Left ventricle myocardium inferior (tissue), 1 donor: Measurements from ENCODE around the gene FILIP1L. TPM values are rescaled to one million over a fixed set of nuclear protein-coding genes. Genes with fewer than 3 reads are reported as not detected.
A peak's percentile ranks its signal among the peaks of the same experiment; 100 is the strongest.
"Not testable (repeated sequence)": the region's sequence is repeated elsewhere in the genome, so short reads cannot be mapped to it uniquely, and the experiment has no call there.

Source experiments
- DNase-seq: peaks from one replicate; pipeline ENCODE4 v3.0.0-alpha.2; 2020
- H3K27ac ChIP-seq: fragments of 200-600 bp; replicated peaks from 2 replicates; pipeline ENCODE4 v1.8.0; 2021
- H3K27me3 ChIP-seq: fragments of 200-600 bp; 2 replicates; pipeline ENCODE4 v1.8.0; 2021; ENCODE audit warnings: low read depth
- H3K36me3 ChIP-seq: fragments of 200-600 bp; 2 replicates; pipeline ENCODE4 v1.8.0; 2021
- H3K4me1 ChIP-seq: fragments of 200-600 bp; 2 replicates; pipeline ENCODE4 v1.8.0; 2021
- H3K4me3 ChIP-seq: fragments of 200-600 bp; 2 replicates; pipeline ENCODE4 v1.8.0; 2021; ENCODE audit warnings: mild to moderate bottlenecking, moderate library complexity
- H3K9me3 ChIP-seq: fragments of 200-600 bp; replicated peaks from 2 replicates; pipeline ENCODE4 v1.8.0; 2021
- intact Hi-C: fragments of 100-400 bp; cut with micrococcal nuclease; formaldehyde crosslinking; loops from one replicate; pipeline ENCODE4 v1.11.0; 2022
- total RNA-seq: library from RNA; stranded (reverse); fragmentation: NEBNext Ultra II Directional; extraction: Animal tissue kit (Norgen Biotek cat#: 25700); gene quantifications from one replicate; pipeline ENCODE4 v1.2.1, GENCODE V29; 2021
- TF ChIP-seq, protein P1 (sequence below): fragments of 200-600 bp; IDR thresholded peaks from 2 replicates; pipeline ENCODE4 v1.8.0; 2021; ENCODE audit warnings: antibody characterized with exemption, mild to moderate bottlenecking, borderline replicate concordance
- donor health status: DM: no; HTN: yes; CAD: no; lungs with severe emphysema.

The FILIP1L gene
- total RNA-seq, 1 donor from 2014 or later = 84.9 TPM

DNA sequence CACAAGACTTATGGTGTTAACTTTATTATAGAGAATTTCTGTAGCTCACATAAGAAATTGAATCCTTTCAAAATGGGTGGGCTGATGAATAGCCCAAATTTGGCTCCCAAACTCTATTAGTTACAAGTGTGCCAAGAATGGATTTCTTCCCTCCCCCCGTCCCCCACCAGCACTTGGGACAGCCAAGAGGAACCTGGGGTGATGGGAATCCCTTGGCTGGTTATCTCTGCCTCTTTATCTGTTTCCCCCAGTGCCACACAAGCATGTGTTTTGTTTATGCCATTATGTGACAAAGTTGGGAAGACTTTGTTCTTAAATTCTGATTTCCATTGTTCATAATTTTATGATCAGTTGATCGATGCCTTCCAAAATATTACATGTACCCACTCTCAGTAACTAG lies 268.3 kb downstream of the FILIP1L start:
- Histone ChIP-seq H3K9me3 (peaks cover 11% of the 10 kb centered on the region), H3K4me1 (peaks cover 77% of the 10 kb centered on the region), H3K27me3 (no peaks in the 10 kb centered on the region), H3K4me3 (no peak overlapping the region), H3K27ac (peak overlapping the region; percentile 75), H3K36me3 (peaks cover 27% of the 10 kb centered on the region)
- DNase-seq = no peak
- intact Hi-C loops = loop anchor here (10.0 kb wide), 1 partner anchor 99 kb away; no protein-coding TSS in a partner anchor
- TF ChIP-seq, protein P1, sequence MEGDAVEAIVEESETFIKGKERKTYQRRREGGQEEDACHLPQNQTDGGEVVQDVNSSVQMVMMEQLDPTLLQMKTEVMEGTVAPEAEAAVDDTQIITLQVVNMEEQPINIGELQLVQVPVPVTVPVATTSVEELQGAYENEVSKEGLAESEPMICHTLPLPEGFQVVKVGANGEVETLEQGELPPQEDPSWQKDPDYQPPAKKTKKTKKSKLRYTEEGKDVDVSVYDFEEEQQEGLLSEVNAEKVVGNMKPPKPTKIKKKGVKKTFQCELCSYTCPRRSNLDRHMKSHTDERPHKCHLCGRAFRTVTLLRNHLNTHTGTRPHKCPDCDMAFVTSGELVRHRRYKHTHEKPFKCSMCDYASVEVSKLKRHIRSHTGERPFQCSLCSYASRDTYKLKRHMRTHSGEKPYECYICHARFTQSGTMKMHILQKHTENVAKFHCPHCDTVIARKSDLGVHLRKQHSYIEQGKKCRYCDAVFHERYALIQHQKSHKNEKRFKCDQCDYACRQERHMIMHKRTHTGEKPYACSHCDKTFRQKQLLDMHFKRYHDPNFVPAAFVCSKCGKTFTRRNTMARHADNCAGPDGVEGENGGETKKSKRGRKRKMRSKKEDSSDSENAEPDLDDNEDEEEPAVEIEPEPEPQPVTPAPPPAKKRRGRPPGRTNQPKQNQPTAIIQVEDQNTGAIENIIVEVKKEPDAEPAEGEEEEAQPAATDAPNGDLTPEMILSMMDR = no peak

DNA sequence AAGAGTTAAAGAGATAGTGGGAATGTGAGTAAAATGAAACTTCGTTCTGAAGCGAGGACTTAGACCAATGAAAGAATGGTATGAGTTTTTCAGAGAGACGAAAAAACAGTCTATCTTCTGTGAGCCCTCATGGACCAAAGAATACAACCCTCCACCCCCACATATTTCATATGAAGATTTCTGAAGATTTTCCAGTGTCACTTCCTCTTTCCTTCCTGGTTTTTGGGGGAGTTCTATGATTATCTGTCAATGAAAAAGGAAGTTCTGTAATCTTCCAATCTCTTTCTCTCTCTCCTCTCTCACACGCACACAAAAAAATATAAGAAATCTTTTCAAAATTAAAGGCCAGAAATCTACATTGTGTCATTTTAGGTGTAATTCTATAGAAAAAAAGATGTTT lies 269.0 kb downstream of the FILIP1L start:
- H3K27ac ChIP-seq = peak overlapping the region; percentile 75
- H3K4me3 ChIP-seq = peak overlapping the region; percentile 10
- DNase-seq = no peak
- intact Hi-C loops = loop anchor here (10.0 kb wide), 1 partner anchor 99 kb away; no protein-coding TSS in a partner anchor
- TF ChIP-seq, protein P1 = no peak
- peaks cover 21% of the 10 kb centered on the region for H3K36me3 ChIP-seq
- peaks cover 11% of the 10 kb centered on the region for H3K9me3 ChIP-seq
- H3K27me3 ChIP-seq = no peaks in the 10 kb centered on the region
- peaks cover 73% of the 10 kb centered on the region for H3K4me1 ChIP-seq

DNA sequence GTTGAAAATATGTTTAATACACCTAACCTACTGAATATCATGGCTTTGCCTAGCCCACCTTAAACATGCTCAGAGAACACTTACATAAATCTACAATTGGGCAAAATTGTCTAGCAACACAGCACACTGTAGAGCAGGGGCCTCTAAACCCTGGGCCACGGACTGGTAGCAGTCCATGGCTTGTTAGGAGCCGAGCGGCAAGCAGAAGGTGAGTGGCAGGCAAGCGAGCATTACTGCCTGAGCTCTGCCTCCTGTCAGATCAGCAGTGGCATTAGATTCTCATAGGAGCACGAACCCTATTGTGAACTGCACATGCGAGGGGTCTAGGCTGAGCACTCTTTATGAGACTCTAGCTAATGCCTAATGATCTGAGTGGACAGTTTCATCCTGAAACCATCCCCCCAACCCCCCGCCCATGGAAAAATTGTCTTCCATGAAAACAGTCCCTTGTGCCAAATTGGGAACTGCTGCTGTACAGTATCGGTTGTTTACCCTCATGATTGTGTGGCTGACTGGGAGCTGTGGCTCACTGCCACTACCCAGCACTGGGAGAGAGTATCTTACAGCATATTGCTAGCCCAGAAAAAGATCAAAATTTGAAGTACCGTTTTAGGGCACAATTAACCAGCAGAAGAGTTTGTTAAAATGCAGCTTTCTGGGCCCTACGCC lies 270.6 kb downstream of the FILIP1L start:
- Histone ChIP-seq H3K36me3 (peaks cover 6% of the 10 kb centered on the region), H3K9me3 (no peaks in the 10 kb centered on the region), H3K4me3 (peak overlapping the region; percentile 1), H3K27ac (peak overlapping the region; percentile 75), H3K4me1 (peaks cover 61% of the 10 kb centered on the region), H3K27me3 (no peaks in the 10 kb centered on the region)
- TF ChIP-seq, protein P1 = no peak
- DNase-seq = no peak
- intact Hi-C loops = loop anchor here (2.0 to 10.0 kb wide), 3 partner anchors 101 to 411 kb away; no protein-coding TSS in a partner anchor

DNA sequence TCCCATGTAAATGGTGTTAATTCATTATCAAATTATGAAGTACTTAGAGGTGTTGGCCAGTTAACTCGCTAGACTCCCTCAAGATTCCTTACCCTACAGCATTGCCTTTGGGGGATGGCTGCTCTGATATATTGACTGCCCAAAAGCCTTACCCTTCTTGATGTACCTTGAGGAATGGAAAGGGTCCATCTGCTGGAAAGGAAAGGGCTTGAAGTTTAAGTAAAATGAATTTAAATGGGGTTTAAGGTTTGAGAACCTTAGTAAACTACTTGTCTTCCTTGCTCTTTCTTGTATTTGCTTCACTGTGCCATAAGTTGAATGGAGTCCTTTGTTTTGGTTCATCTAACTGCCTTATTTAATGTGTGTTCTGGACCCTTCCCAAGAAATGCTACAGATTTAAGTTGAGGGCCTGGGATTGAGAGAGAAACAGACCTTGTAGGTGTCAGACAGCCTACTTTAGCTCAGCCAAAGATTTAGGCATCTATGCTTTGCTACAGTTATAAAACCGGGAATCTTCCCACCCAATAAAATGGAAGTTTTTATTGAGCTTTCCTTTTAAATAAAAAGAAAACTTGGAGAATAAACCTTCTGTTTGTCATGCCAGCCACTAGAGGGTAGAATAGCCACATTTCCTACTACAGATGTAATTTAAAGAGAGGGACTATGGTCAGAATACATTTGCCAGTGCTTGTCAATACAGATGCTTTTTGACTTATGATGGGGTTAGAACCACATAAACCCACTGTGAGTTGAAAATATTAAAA lies 271.3 kb downstream of the FILIP1L start:
- H3K27ac ChIP-seq = peak overlapping the region; percentile 75
- H3K4me1 ChIP-seq = peaks cover 54% of the 10 kb centered on the region
- TF ChIP-seq, protein P1 = peak; percentile 82
- H3K9me3 ChIP-seq = no peaks in the 10 kb centered on the region
- no peak for DNase-seq
- intact Hi-C loops = loop anchor here (2.0 to 10.0 kb wide), 3 partner anchors 102 to 412 kb away; no protein-coding TSS in a partner anchor
- peak overlapping the region; percentile 1 for H3K4me3 ChIP-seq
- no peaks in the 10 kb centered on the region for H3K36me3 ChIP-seq
- no peaks in the 10 kb centered on the region for H3K27me3 ChIP-seq

DNA sequence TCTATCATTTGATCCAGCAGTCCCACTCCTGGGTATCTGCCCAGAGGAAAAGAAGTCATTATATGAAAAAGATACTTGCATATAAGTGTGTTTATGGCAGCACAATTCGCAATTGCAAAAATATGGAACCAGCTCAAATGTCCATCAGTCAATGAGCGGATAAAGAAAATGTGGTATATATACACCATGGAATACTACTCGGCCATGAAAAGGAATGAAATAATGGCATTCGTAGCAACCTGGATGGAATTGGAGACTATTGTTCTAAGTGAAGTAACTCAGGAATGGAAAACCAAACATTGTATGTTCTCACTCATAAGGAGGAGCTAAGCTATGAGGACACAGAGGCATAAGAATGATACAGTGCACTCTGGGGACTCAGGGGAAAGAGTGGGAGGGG lies 272.4 kb downstream of the FILIP1L start:
- H3K27me3 ChIP-seq, H3K4me3 ChIP-seq, H3K36me3 ChIP-seq, DNase-seq, H3K27ac ChIP-seq, H3K9me3 ChIP-seq: not testable (repeated sequence)
- peaks cover 54% of the 10 kb centered on the region for H3K4me1 ChIP-seq
- intact Hi-C loops = loop anchor here (2.0 to 10.0 kb wide), 3 partner anchors 103 to 413 kb away; no protein-coding TSS in a partner anchor
